Measurements from ENCODE around the gene METTL9.
"Not testable (repeated sequence)": the region's sequence is repeated elsewhere in the genome, so short reads cannot be mapped to it uniquely, and the experiment has no call there.

GRCh38 chr16:21635694-21636093 lies 36.3 kb downstream of the METTL9 start:
- not testable (repeated sequence) for TF ChIP-seq CTCF (IDR thresholded peaks at IDR 0.05); ZFX (IDR thresholded peaks at IDR 0.05; ENCODE audit: borderline replicate concordance)
